Glutamatergic neuron (in vitro differentiated cells): ENCODE results near the gene SLFNL1. TPM values are rescaled to one million over a fixed set of nuclear protein-coding genes. Genes with fewer than 3 reads are reported as not detected.

ENCODE experiments used
- DNase-seq: peaks from one replicate; pipeline ENCODE4 v3.0.0; 2022
- H3K27ac Mint-ChIP-seq: one replicate; pipeline ENCODE4 v1.8.0; 2020; ENCODE audit warnings: mild to moderate bottlenecking, mixed read lengths, inconsistent platforms; ENCODE audit not compliant: unreplicated experiment
- H3K27me3 Mint-ChIP-seq: one replicate; pipeline ENCODE4 v1.8.0; 2020; ENCODE audit warnings: mild to moderate bottlenecking, moderate library complexity, mixed read lengths, inconsistent platforms; ENCODE audit not compliant: unreplicated experiment
- H3K36me3 Mint-ChIP-seq: one replicate; pipeline ENCODE4 v1.8.0; 2020; ENCODE audit warnings: mild to moderate bottlenecking, mixed read lengths, inconsistent platforms; ENCODE audit not compliant: unreplicated experiment
- H3K4me1 Mint-ChIP-seq: one replicate; pipeline ENCODE4 v1.8.0; 2020; ENCODE audit warnings: mild to moderate bottlenecking, low read depth, mixed read lengths, inconsistent platforms; ENCODE audit not compliant: unreplicated experiment
- H3K4me3 Mint-ChIP-seq: one replicate; pipeline ENCODE4 v1.8.0; 2020; ENCODE audit warnings: mild to moderate bottlenecking, mixed read lengths, inconsistent platforms; ENCODE audit not compliant: unreplicated experiment
- H3K9me3 Mint-ChIP-seq: one replicate; pipeline ENCODE4 v1.8.0; 2020; ENCODE audit warnings: mild to moderate bottlenecking, moderate library complexity, mixed read lengths, inconsistent platforms; ENCODE audit not compliant: unreplicated experiment
- long read RNA-seq: library from polyadenylated mRNA; unstranded; transcript quantifications from one replicate; pipeline ENCODE4 v2.0.0, GENCODE V29; 2020; ENCODE audit not compliant: unreplicated experiment
- total RNA-seq: library from RNA; stranded (reverse); fragmentation: NEBNext Ultra II Directional; extraction: Animal tissue kit (Norgen Biotek cat#: 25700); gene quantifications from one replicate; pipeline ENCODE4 v1.2.1, GENCODE V29; 2021; ENCODE audit not compliant: unreplicated experiment
- TF ChIP-seq, protein P1 (sequence below): fragments of 200-600 bp; sonication (generic); IDR thresholded peaks from one replicate; pipeline ENCODE4 v1.5.0; 2021; ENCODE audit not compliant: partially characterized antibody, unreplicated experiment

The SLFNL1 gene
- total RNA-seq = 0.20 TPM
- long read RNA-seq, partial matches to known transcripts = 0 of 1 reads
- long read RNA-seq, other reads (novel, unspliced or antisense) = 1 of 1 reads

DNA sequence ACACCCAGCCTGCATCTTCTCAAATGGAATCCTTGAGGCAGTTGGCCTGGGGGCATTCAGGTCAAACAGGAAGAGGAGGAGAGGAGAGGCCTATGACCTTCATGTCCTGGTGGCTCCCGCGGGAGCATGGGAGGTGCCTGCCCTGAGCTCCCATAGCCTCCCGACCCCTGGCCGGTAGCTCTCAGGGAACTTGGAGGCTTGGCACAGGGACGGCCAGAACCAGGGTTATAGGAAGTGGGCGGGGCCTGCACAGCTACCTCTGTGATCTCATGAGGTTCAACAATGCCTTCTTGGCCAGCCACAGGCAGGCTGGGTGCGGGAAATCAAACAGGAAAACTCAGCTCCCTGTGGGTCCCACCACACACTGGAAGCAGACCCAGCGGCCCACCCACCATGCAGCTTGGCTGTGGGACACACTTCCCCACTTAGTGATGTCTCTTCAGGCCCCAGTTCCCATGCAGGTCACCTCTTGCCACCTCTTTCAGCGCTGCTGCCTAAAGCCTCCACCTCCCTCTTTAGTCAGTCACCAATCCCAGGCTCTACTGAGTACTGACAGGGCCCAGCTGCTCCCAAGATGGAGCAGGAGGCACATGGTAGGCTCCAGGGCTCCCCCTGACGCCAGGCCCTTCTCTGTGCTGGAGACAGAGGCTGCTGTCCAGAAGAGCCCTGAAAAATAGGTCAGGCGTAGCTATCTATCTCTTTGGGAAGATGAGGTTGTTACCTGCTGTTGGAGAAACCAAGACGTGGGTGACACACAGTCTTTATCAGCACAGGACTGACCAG, at the start of gene SLFNL1:
Gene SLFNL1, minus strand, starts transcription at position 200 of the 783 bp plus-strand sequence. CDS start 1,065 bp downstream, outside the sequence.
- Mint-ChIP-seq H3K9me3 (peaks cover 11% of the 10 kb centered on the region), H3K27ac (peak within 1 kb of the TSS; percentile 38), H3K4me3 (no peak within 1 kb of the TSS), H3K36me3 (no peaks in the 10 kb centered on the region), H3K27me3 (peaks cover 5% of the 10 kb centered on the region), H3K4me1 (peaks cover 21% of the 10 kb centered on the region)
- peak; percentile 28 for DNase-seq
- TF ChIP-seq, protein P1, sequence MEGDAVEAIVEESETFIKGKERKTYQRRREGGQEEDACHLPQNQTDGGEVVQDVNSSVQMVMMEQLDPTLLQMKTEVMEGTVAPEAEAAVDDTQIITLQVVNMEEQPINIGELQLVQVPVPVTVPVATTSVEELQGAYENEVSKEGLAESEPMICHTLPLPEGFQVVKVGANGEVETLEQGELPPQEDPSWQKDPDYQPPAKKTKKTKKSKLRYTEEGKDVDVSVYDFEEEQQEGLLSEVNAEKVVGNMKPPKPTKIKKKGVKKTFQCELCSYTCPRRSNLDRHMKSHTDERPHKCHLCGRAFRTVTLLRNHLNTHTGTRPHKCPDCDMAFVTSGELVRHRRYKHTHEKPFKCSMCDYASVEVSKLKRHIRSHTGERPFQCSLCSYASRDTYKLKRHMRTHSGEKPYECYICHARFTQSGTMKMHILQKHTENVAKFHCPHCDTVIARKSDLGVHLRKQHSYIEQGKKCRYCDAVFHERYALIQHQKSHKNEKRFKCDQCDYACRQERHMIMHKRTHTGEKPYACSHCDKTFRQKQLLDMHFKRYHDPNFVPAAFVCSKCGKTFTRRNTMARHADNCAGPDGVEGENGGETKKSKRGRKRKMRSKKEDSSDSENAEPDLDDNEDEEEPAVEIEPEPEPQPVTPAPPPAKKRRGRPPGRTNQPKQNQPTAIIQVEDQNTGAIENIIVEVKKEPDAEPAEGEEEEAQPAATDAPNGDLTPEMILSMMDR = no peak

DNA sequence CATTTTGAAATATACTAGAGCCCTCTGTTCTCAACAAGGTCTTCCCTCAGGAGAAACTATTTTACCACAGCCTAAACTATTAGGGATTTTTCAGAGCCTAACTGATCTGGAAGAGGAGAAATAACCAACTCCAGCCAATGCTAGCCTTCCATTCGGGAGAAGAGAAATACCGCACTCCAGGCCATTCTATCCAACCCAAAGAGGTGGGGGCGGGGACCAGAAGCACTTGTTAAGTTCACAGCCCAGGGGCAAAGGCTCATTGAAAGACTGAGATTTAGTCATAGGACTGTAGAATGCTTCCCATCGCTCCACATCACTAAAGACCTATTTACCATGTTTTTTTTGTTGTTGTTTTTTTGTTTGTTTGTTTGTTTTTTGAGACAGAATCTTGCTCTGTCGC, 35.4 kb upstream of the SLFNL1 start:
- H3K4me3 Mint-ChIP-seq = no peak overlapping the region
- peaks cover 6% of the 10 kb centered on the region for H3K36me3 Mint-ChIP-seq
- H3K27me3 Mint-ChIP-seq = no peaks in the 10 kb centered on the region
- no peaks in the 10 kb centered on the region for H3K4me1 Mint-ChIP-seq
- no peak for DNase-seq
- H3K9me3 Mint-ChIP-seq = peaks cover 1% of the 10 kb centered on the region
- TF ChIP-seq, protein P1 = no peak
- H3K27ac Mint-ChIP-seq = no peak overlapping the region

DNA sequence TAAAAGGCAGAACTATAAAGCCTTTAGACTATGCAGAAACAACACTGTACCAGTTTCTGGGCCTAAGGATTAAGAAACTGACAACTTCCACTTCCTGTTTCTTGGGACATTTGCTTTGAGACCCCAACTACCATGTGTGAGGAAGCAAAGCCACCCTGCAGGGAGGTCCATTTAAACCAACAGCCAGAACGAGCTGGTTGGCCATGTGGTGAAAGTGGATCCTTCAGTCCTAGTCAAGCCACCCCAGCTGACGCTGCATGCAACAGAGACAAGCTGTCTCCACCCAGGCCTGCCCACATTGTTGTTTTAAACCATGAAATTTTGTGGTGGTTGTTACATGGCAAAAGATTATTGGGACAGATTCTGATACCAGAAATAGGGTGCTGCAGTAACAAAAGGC, 31.8 kb upstream of the SLFNL1 start:
- no peak for DNase-seq
- Mint-ChIP-seq H3K4me3 (no peak overlapping the region), H3K27ac (no peak overlapping the region), H3K4me1 (no peaks in the 10 kb centered on the region), H3K9me3 (no peaks in the 10 kb centered on the region), H3K36me3 (no peaks in the 10 kb centered on the region), H3K27me3 (no peaks in the 10 kb centered on the region)
- TF ChIP-seq, protein P1 = no peak

DNA sequence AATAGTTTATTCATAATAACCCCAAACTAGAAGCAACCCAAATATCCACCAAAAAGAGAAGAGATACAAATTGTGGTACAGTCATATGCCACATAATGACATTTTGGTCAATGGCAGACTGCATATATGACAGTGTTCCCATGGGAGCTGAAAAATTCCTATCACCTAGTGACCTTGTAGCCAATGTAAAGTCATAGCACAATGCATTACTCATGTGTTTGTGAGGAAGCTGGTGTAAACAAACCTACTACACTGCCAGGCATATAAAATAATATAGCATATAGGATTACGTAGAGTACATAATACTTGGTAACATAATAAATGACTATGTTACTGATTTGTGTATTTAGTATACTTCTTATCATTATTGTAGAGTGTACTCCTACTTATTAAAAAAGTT, 29.5 kb upstream of the SLFNL1 start:
- no peaks in the 10 kb centered on the region for H3K36me3 Mint-ChIP-seq
- no peaks in the 10 kb centered on the region for H3K4me1 Mint-ChIP-seq
- H3K27me3 Mint-ChIP-seq = peaks cover 2% of the 10 kb centered on the region
- no peak overlapping the region for H3K4me3 Mint-ChIP-seq
- DNase-seq = no peak
- H3K27ac Mint-ChIP-seq = no peak overlapping the region
- peaks cover 4% of the 10 kb centered on the region for H3K9me3 Mint-ChIP-seq
- TF ChIP-seq, protein P1 = no peak

DNA sequence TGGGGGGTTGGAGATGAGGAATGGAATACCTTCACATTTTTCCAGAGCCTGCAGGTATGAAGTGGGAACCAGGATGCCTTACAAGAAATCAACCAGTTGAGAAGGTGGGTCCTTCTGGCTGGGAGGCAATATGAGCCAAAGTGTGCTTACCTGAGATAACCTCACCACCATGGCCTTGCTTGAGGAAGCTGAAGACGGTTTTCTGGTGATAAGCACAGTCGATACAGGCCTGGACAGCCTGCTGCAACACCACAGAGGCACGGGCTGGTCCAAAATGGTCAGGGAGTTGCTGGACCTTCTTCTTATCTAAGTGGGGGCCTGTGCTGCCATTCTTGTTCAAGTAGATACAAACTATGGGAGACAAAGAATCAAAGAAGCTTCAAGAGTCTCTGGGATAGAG, 27.0 kb upstream of the SLFNL1 start:
- peaks cover 4% of the 10 kb centered on the region for H3K9me3 Mint-ChIP-seq
- no peak overlapping the region for H3K4me3 Mint-ChIP-seq
- H3K27me3 Mint-ChIP-seq = peaks cover 2% of the 10 kb centered on the region
- H3K4me1 Mint-ChIP-seq = no peaks in the 10 kb centered on the region
- TF ChIP-seq, protein P1 = no peak
- no peaks in the 10 kb centered on the region for H3K36me3 Mint-ChIP-seq
- DNase-seq = no peak
- no peak overlapping the region for H3K27ac Mint-ChIP-seq
